Measurements from ENCODE around the gene ULK4.

The ULK4 gene

GRCh38 chr3:41216422-41216821 is 745.5 kb downstream of the ULK4 start:
- ChIA-PET CTCF (no interaction called here), POLR2A (no interaction called here)
- no peak for TF ChIP-seq SP1 (IDR thresholded peaks at IDR 0.05)
- TF ChIP-seq FOXM1 (IDR thresholded peaks at IDR 0.05; ENCODE audit: borderline replicate concordance) = no peak
- TF ChIP-seq FOXK2 (IDR thresholded peaks at IDR 0.05) = no peak
- TF ChIP-seq ARNT (IDR thresholded peaks at IDR 0.05) = no peak
- TF ChIP-seq ZNF384 (IDR thresholded peaks at IDR 0.05) = no peak
- no peak for TF ChIP-seq LEF1 (IDR thresholded peaks at IDR 0.05; ENCODE audit: borderline replicate concordance)
- TF ChIP-seq TARDBP (IDR thresholded peaks at IDR 0.05) = no peak
- TF ChIP-seq L3MBTL2 (conservative IDR thresholded peaks at IDR 0.05) = no peak
- no peak for TF ChIP-seq HDGF (IDR thresholded peaks at IDR 0.05; ENCODE audit: borderline replicate concordance)
- no peak for TF ChIP-seq CTBP1 (IDR thresholded peaks at IDR 0.05; ENCODE audit: borderline replicate concordance)
- no peak for TF ChIP-seq ELF4 (IDR thresholded peaks at IDR 0.05)
- no peak for TF ChIP-seq FOXA1 (IDR thresholded peaks at IDR 0.05)
- no peak for DNase-seq (ENCODE audit: extremely low spot score)

DNA sequence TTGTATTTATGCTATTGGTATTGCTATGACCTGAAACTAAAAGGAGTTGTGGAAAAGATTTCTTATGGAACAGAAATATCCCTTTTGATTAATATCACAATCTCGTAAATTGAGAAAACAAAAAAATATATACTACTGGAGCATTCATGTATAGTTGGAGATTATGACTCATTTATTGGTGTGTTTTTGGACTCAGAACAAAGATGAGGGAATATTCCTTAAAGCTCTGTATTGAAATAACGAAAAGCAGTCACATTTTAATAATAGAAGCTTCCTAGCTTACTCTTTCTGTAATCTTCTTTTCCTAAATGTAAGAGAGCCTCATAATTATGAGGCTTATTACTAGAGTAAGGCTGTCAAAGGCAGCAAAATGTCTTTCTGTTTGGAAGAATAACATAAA is 748.3 kb downstream of the ULK4 start:
- DNase-seq (ENCODE audit: extremely low spot score) = no peak
- TF ChIP-seq FOXA1 (IDR thresholded peaks at IDR 0.05) (no peak), FOXK2 (IDR thresholded peaks at IDR 0.05) (no peak), ARNT (IDR thresholded peaks at IDR 0.05) (no peak), FOXM1 (IDR thresholded peaks at IDR 0.05; ENCODE audit: borderline replicate concordance) (no peak), NFRKB (IDR thresholded peaks at IDR 0.05) (no peak), SUZ12 (IDR thresholded peaks at IDR 0.05) (no peak), ELF4 (IDR thresholded peaks at IDR 0.05) (no peak), TARDBP (IDR thresholded peaks at IDR 0.05) (no peak), CTBP1 (IDR thresholded peaks at IDR 0.05; ENCODE audit: borderline replicate concordance) (no peak), L3MBTL2 (conservative IDR thresholded peaks at IDR 0.05) (no peak), ZNF384 (IDR thresholded peaks at IDR 0.05) (no peak), BHLHE40 (IDR thresholded peaks at IDR 0.05; ENCODE audit: borderline replicate concordance) (no peak), LEF1 (IDR thresholded peaks at IDR 0.05; ENCODE audit: borderline replicate concordance) (no peak), SP1 (IDR thresholded peaks at IDR 0.05) (no peak), HDGF (IDR thresholded peaks at IDR 0.05; ENCODE audit: borderline replicate concordance) (no peak)
- TF ChIP-seq, protein P1, sequence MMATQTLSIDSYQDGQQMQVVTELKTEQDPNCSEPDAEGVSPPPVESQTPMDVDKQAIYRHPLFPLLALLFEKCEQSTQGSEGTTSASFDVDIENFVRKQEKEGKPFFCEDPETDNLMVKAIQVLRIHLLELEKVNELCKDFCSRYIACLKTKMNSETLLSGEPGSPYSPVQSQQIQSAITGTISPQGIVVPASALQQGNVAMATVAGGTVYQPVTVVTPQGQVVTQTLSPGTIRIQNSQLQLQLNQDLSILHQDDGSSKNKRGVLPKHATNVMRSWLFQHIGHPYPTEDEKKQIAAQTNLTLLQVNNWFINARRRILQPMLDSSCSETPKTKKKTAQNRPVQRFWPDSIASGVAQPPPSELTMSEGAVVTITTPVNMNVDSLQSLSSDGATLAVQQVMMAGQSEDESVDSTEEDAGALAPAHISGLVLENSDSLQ (IDR thresholded peaks at IDR 0.05) = no peak
- CTCF ChIA-PET = interaction anchor here (1.2 kb wide), 1 partner anchor 629 kb away, joined by 3 read pairs; no protein-coding TSS in a partner anchor
- POLR2A ChIA-PET = interaction anchor here (4.1 kb wide), 1 partner anchor 14 kb away, joined by 28 read pairs; the partner anchor contains the start of gene CTNNB1

DNA sequence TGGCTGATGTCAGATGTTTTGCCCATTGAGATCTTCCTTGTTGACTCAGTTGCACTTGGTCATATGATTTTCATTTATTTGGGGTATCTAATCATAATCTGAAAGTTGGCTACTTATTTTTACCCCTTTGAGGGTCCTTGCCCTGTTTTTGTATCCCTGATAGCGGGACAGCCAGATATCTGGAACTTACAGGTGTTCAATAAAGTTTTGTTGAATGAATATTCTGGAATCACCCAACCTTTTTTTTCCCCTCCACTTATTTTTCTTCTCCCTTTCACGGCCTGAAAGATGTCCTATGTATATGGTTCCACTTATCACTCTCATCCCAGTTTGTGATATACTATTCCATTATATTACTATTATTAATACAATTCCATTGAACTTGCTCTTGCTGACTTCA is 749.8 kb downstream of the ULK4 start:
- CTCF ChIA-PET = no interaction called here
- POLR2A ChIA-PET = interaction anchor here (4.1 kb wide), 1 partner anchor 13 kb away, joined by 28 read pairs; the partner anchor contains the start of gene CTNNB1
- no peak for DNase-seq (ENCODE audit: extremely low spot score)
- TF ChIP-seq HDGF (IDR thresholded peaks at IDR 0.05; ENCODE audit: borderline replicate concordance) (no peak), ARNT (IDR thresholded peaks at IDR 0.05) (no peak), SUZ12 (IDR thresholded peaks at IDR 0.05) (no peak), CTBP1 (IDR thresholded peaks at IDR 0.05; ENCODE audit: borderline replicate concordance) (no peak), NFRKB (IDR thresholded peaks at IDR 0.05) (no peak), BHLHE40 (IDR thresholded peaks at IDR 0.05; ENCODE audit: borderline replicate concordance) (no peak), LEF1 (IDR thresholded peaks at IDR 0.05; ENCODE audit: borderline replicate concordance) (no peak), SP1 (IDR thresholded peaks at IDR 0.05) (no peak), L3MBTL2 (conservative IDR thresholded peaks at IDR 0.05) (no peak), ZNF384 (IDR thresholded peaks at IDR 0.05) (no peak), FOXA1 (IDR thresholded peaks at IDR 0.05) (no peak), FOXK2 (IDR thresholded peaks at IDR 0.05) (no peak), ELF4 (IDR thresholded peaks at IDR 0.05) (no peak), TARDBP (IDR thresholded peaks at IDR 0.05) (no peak), FOXM1 (IDR thresholded peaks at IDR 0.05; ENCODE audit: borderline replicate concordance) (no peak)
- TF ChIP-seq, protein P1 (IDR thresholded peaks at IDR 0.05) = no peak

DNA sequence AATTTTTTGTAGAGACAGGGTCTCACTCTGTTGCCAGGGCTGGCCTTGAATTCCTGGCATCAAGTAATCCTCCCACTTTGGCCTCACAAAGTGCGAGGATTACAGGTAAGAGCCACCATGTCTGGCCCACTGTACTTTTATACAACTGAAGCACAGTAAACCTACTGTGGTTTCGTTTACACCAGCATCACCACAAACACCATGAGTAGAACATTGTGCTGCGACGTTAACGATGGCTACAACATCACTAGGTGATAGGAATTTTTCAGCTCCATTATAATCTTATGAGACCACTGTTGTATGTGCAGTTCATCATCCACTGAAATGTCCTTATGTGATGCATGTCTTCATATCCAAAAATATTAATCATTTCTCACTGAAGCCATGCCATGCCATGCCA is 750.9 kb downstream of the ULK4 start:
- ChIA-PET POLR2A (interaction anchor here (4.1 kb wide), 1 partner anchor 12 kb away, joined by 28 read pairs; the partner anchor contains the start of gene CTNNB1), CTCF (no interaction called here)
- no peak for DNase-seq (ENCODE audit: extremely low spot score)
- no peak for TF ChIP-seq LEF1 (IDR thresholded peaks at IDR 0.05; ENCODE audit: borderline replicate concordance)
- no peak for TF ChIP-seq FOXK2 (IDR thresholded peaks at IDR 0.05)
- TF ChIP-seq ARNT (IDR thresholded peaks at IDR 0.05) = no peak
- TF ChIP-seq CTBP1 (IDR thresholded peaks at IDR 0.05; ENCODE audit: borderline replicate concordance) = no peak

- no peak for DNase-seq (ENCODE audit: extremely low spot score)
- POLR2A ChIA-PET = interaction anchor here (2.6 kb wide), 1 partner anchor 10 kb away, joined by 12 read pairs; the partner anchor contains the start of gene CTNNB1
- CTCF ChIA-PET = no interaction called here
- TF ChIP-seq ARNT (IDR thresholded peaks at IDR 0.05) (no peak), FOXK2 (IDR thresholded peaks at IDR 0.05) (no peak), SP1 (IDR thresholded peaks at IDR 0.05) (no peak), TARDBP (IDR thresholded peaks at IDR 0.05) (no peak), FOXM1 (IDR thresholded peaks at IDR 0.05; ENCODE audit: borderline replicate concordance) (no peak), BHLHE40 (IDR thresholded peaks at IDR 0.05; ENCODE audit: borderline replicate concordance) (no peak), LEF1 (IDR thresholded peaks at IDR 0.05; ENCODE audit: borderline replicate concordance) (no peak)
- TF ChIP-seq, protein P1 (IDR thresholded peaks at IDR 0.05) = no peak
Measured at GRCh38 chr3:41209646-41210045, 752.3 kb downstream of the ULK4 start.

DNA sequence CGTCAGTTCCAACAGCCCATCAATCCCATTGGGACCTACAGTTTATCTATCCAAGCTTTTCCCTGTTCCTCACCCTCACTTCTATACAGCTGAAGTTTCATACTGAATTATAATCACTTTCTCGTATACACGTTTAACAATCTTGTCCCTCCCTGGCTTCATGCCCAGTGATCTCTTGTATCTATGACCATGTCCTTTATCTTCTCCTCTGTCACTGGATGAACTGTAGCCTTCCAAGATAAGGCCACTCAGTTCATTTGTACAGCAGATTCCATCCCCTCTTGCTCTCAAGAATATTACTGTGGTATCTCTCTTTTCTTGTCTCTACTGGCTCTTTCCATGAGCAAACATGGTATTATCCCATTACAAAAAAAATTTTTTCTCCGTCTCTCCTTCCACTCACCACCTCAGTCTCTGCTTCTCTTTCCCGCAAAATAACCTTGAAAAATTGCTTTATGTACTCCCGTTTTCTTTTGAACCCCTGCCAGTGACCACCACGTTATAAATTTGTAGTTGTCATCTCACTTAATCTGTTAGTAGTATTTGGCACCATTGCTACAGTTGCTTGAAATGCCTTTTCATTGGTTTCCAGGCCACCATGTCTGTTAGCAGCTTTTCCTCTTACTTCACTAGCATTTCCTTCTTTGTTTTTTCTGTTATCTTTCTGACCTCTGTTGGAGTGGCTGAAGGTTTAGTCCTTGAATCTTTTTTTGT is 753.2 kb downstream of the ULK4 start:
- POLR2A ChIA-PET = interaction anchor here (2.6 kb wide), 1 partner anchor 9 kb away, joined by 12 read pairs; the partner anchor contains the start of gene CTNNB1
- no peak for TF ChIP-seq FOXA1 (IDR thresholded peaks at IDR 0.05)
- TF ChIP-seq CTBP1 (IDR thresholded peaks at IDR 0.05; ENCODE audit: borderline replicate concordance) = no peak
- no peak for TF ChIP-seq HDGF (IDR thresholded peaks at IDR 0.05; ENCODE audit: borderline replicate concordance)
- TF ChIP-seq, protein P1 (IDR thresholded peaks at IDR 0.05) = no peak
- TF ChIP-seq FOXK2 (IDR thresholded peaks at IDR 0.05) = no peak
- DNase-seq (ENCODE audit: extremely low spot score) = no peak
- CTCF ChIA-PET = no interaction called here
